Measurements from ENCODE around the gene KRTAP5-7. TPM values are rescaled to one million over a fixed set of nuclear protein-coding genes. Genes with fewer than 3 reads are reported as not detected.

Gene KRTAP5-7
- total and polyA plus RNA-seq, 4 donors: 0.19 TPM; not detected in 3

DNA sequence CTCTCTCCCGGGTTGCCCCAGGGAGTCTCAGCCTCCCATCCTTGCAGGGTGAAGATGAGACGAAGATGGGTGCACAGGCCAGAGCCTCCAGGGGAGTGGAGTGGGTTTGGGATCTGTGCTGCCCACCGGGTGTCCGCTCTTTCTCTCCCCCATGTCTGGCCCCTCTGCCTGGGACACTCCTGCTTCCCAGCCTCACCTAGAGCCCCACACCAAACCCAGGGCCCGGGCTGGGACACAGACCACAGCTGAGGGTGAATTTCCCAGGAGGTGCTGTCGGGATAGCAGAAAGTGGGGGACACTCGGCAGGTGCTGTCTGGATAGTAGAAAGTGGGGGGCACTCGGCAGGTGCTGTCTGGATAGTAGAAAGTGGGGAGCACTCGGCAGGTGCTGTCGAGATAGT is 25.0 kb upstream of the KRTAP5-7 start:
- Histone ChIP-seq H3K4me3 (ENCODE audit: low read depth in 1 of 3, low read length in 3 of 3) (no peak overlapping the region), H3K36me3 (ENCODE audit: control insufficient read depth in 4 of 4, insufficient read depth in 3 of 4, low read depth in 1 of 4, low read length in 3 of 4) (peaks cover 3 to 34% (median 19%) of the 10 kb centered on the region in 4 donors), H3K4me1 (ENCODE audit: control insufficient read depth in 4 of 4, insufficient read depth in 4 of 4, low read length in 3 of 4) (peaks cover 0 to 10% (median 1%) of the 10 kb centered on the region in 4 donors), H3K27me3 (ENCODE audit: control insufficient read depth in 4 of 4, insufficient read depth in 4 of 4, low read length in 3 of 4) (no peaks in the 10 kb centered on the region), H3K9me3 (ENCODE audit: control insufficient read depth in 4 of 4, low read length in 3 of 4) (no peaks in the 10 kb centered on the region), H3K9ac (ENCODE audit: low read depth in 1 of 2, low read length in 2 of 2) (no peak overlapping the region), H3K27ac (ENCODE audit: low read depth in 1 of 2, low read length in 2 of 2) (no peak overlapping the region)
- 97% methylated on average over 10 of the region's 10 CpGs for WGBS
- no peak for DNase-seq (ENCODE audit: low spot score)
- no peak for TF ChIP-seq HNF4G (IDR thresholded peaks at IDR 0.05)

DNA sequence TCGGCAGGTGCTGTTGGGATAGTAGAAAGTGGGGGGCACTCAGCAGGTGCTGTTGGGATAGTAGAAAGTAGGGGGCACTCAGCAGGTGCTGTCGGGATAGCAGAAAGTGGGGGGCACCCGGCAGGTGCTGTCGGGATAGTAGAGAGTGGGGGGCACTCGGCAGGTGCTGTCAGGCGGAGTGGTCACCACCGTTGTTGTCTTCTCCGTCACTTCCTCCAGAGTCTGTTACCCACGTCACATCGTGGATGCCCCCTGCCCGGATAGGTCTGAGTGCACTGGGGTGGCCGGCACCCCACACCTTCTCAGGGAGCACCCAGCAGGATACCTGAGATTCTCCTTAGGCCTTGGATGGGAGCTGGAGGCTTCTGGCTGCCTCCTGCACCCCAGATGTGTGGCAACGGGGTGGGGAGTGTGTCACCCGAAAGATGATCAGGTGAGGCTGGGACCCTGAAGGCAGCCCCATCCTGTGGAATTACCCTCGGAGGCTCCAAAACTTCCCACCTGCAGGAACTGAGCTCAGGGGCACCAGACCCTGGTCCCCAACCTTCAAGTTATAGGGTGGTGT is 24.1 kb upstream of the KRTAP5-7 start:
- WGBS: 96% methylated on average over 15 of the region's 15 CpGs
- H3K36me3 ChIP-seq (ENCODE audit: control insufficient read depth in 4 of 4, insufficient read depth in 3 of 4, low read depth in 1 of 4, low read length in 3 of 4): peaks cover 3 to 25% (median 12%) of the 10 kb centered on the region in 4 donors
- no peak overlapping the region for H3K27ac ChIP-seq (ENCODE audit: low read depth in 1 of 2, low read length in 2 of 2)

DNA sequence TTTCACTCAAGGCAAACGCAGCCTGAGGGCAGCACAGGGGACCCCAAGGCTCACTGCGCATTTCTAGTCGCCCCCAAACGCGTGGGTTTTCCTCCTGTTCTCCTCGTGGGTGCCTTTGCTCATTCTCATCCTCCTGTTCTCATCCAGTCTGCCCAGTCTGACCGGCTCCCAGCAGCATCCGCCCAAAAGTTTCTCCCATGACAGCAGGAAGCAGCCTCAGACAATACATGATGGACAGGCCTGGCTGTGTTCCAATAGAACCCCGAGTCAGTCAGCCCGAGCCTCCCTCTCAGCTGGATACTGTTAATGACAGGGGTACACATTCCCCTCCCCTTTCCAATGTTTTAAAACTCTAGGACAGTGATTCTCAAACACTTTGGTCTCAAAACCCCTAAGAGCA is 22.5 kb upstream of the KRTAP5-7 start:
- no peaks in the 10 kb centered on the region for H3K9me3 ChIP-seq (ENCODE audit: control insufficient read depth in 4 of 4, low read length in 3 of 4)
- H3K4me1 ChIP-seq (ENCODE audit: control insufficient read depth in 4 of 4, insufficient read depth in 4 of 4, low read length in 3 of 4): peaks cover 0 to 10% (median 1%) of the 10 kb centered on the region in 4 donors
- no peak for TF ChIP-seq HNF4A (conservative IDR thresholded peaks at IDR 0.05)
- no peaks in the 10 kb centered on the region for H3K27me3 ChIP-seq (ENCODE audit: control insufficient read depth in 4 of 4, insufficient read depth in 4 of 4, low read length in 3 of 4)
- no peak for DNase-seq (ENCODE audit: low spot score)
- H3K4me3 ChIP-seq (ENCODE audit: low read depth in 1 of 3, low read length in 3 of 3): no peak overlapping the region
- 81% methylated on average over 10 of the region's 10 CpGs for WGBS
- peaks cover 2 to 10% (median 3%) of the 10 kb centered on the region in 4 donors for H3K36me3 ChIP-seq (ENCODE audit: control insufficient read depth in 4 of 4, insufficient read depth in 3 of 4, low read depth in 1 of 4, low read length in 3 of 4)
- no peak overlapping the region for H3K9ac ChIP-seq (ENCODE audit: low read depth in 1 of 2, low read length in 2 of 2)
- H3K27ac ChIP-seq (ENCODE audit: low read depth in 1 of 2, low read length in 2 of 2): no peak overlapping the region

More for the DNA sequence above, 24.1 kb upstream of the KRTAP5-7 start:
- no peak overlapping the region for H3K4me3 ChIP-seq (ENCODE audit: low read depth in 1 of 3, low read length in 3 of 3)
- H3K27me3 ChIP-seq (ENCODE audit: control insufficient read depth in 4 of 4, insufficient read depth in 4 of 4, low read length in 3 of 4): no peaks in the 10 kb centered on the region
- DNase-seq (ENCODE audit: low spot score): no peak
- H3K4me1 ChIP-seq (ENCODE audit: control insufficient read depth in 4 of 4, insufficient read depth in 4 of 4, low read length in 3 of 4): peaks cover 0 to 10% (median 1%) of the 10 kb centered on the region in 4 donors
- TF ChIP-seq FOXA2 (IDR thresholded peaks at IDR 0.05): no peak
- no peak for TF ChIP-seq TAF1 (conservative IDR thresholded peaks at IDR 0.05)
- H3K9ac ChIP-seq (ENCODE audit: low read depth in 1 of 2, low read length in 2 of 2): no peak overlapping the region
- H3K9me3 ChIP-seq (ENCODE audit: control insufficient read depth in 4 of 4, low read length in 3 of 4): no peaks in the 10 kb centered on the region

DNA sequence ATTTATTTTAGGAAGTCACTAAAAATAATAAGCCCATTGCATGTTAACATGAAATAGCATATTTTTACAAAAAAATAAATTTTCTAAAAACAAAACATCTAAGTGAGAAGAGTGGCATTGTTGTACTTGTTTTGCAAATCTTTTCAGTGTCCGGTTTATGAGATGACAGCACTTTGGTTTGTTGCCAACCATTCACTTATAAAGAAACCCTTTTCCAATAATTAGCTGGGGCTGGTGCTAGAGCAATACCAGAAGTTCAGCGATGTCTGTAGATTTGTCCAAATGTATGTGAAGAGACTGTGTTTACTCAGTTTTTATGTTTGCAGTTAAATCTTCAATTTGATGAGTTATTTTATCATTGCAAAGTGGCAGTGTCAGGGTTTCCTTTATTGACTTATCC is 22.1 kb upstream of the KRTAP5-7 start:
- WGBS: 79% methylated on average over 2 of the region's 2 CpGs
- H3K9ac ChIP-seq (ENCODE audit: low read depth in 1 of 2, low read length in 2 of 2): no peak overlapping the region
- no peak for DNase-seq (ENCODE audit: low spot score)
- H3K36me3 ChIP-seq (ENCODE audit: control insufficient read depth in 4 of 4, insufficient read depth in 3 of 4, low read depth in 1 of 4, low read length in 3 of 4): peaks cover 2 to 10% (median 3%) of the 10 kb centered on the region in 4 donors
- no peak overlapping the region for H3K4me3 ChIP-seq (ENCODE audit: low read depth in 1 of 3, low read length in 3 of 3)
- H3K27me3 ChIP-seq (ENCODE audit: control insufficient read depth in 4 of 4, insufficient read depth in 4 of 4, low read length in 3 of 4): no peaks in the 10 kb centered on the region
- H3K27ac ChIP-seq (ENCODE audit: low read depth in 1 of 2, low read length in 2 of 2): no peak overlapping the region
- H3K9me3 ChIP-seq (ENCODE audit: control insufficient read depth in 4 of 4, low read length in 3 of 4): no peaks in the 10 kb centered on the region
- peaks cover 0 to 10% (median 1%) of the 10 kb centered on the region in 4 donors for H3K4me1 ChIP-seq (ENCODE audit: control insufficient read depth in 4 of 4, insufficient read depth in 4 of 4, low read length in 3 of 4)
- no peak for TF ChIP-seq EGR1 (IDR thresholded peaks at IDR 0.05; ENCODE audit: low read depth in 2 of 2)
- TF ChIP-seq, protein P1, sequence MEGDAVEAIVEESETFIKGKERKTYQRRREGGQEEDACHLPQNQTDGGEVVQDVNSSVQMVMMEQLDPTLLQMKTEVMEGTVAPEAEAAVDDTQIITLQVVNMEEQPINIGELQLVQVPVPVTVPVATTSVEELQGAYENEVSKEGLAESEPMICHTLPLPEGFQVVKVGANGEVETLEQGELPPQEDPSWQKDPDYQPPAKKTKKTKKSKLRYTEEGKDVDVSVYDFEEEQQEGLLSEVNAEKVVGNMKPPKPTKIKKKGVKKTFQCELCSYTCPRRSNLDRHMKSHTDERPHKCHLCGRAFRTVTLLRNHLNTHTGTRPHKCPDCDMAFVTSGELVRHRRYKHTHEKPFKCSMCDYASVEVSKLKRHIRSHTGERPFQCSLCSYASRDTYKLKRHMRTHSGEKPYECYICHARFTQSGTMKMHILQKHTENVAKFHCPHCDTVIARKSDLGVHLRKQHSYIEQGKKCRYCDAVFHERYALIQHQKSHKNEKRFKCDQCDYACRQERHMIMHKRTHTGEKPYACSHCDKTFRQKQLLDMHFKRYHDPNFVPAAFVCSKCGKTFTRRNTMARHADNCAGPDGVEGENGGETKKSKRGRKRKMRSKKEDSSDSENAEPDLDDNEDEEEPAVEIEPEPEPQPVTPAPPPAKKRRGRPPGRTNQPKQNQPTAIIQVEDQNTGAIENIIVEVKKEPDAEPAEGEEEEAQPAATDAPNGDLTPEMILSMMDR (IDR thresholded peaks at IDR 0.05; ENCODE audit: low read depth, low read length, missing input control): no peak
- no peak for TF ChIP-seq SP1 (IDR thresholded peaks at IDR 0.05)
- TF ChIP-seq, protein P2, sequence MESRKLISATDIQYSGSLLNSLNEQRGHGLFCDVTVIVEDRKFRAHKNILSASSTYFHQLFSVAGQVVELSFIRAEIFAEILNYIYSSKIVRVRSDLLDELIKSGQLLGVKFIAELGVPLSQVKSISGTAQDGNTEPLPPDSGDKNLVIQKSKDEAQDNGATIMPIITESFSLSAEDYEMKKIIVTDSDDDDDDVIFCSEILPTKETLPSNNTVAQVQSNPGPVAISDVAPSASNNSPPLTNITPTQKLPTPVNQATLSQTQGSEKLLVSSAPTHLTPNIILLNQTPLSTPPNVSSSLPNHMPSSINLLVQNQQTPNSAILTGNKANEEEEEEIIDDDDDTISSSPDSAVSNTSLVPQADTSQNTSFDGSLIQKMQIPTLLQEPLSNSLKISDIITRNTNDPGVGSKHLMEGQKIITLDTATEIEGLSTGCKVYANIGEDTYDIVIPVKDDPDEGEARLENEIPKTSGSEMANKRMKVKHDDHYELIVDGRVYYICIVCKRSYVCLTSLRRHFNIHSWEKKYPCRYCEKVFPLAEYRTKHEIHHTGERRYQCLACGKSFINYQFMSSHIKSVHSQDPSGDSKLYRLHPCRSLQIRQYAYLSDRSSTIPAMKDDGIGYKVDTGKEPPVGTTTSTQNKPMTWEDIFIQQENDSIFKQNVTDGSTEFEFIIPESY (IDR thresholded peaks at IDR 0.05): no peak
- TF ChIP-seq RAD21 (IDR thresholded peaks at IDR 0.05): no peak
- TF ChIP-seq JUND (IDR thresholded peaks at IDR 0.05): no peak
- TF ChIP-seq, protein P3, sequence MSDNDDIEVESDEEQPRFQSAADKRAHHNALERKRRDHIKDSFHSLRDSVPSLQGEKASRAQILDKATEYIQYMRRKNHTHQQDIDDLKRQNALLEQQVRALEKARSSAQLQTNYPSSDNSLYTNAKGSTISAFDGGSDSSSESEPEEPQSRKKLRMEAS (IDR thresholded peaks at IDR 0.05): no peak
- TF ChIP-seq HNF4A (conservative IDR thresholded peaks at IDR 0.05): no peak
- no peak for TF ChIP-seq FOXA1 (IDR thresholded peaks at IDR 0.05)
- no peak for TF ChIP-seq GABPA (IDR thresholded peaks at IDR 0.05 in 1 of 2, conservative IDR thresholded peaks at IDR 0.05 in 1 of 2)
- no peak for TF ChIP-seq RXRA (IDR thresholded peaks at IDR 0.05)
- TF ChIP-seq TAF1 (conservative IDR thresholded peaks at IDR 0.05): no peak
- no peak for TF ChIP-seq NR2F2 (IDR thresholded peaks at IDR 0.05)
- TF ChIP-seq, protein P4, sequence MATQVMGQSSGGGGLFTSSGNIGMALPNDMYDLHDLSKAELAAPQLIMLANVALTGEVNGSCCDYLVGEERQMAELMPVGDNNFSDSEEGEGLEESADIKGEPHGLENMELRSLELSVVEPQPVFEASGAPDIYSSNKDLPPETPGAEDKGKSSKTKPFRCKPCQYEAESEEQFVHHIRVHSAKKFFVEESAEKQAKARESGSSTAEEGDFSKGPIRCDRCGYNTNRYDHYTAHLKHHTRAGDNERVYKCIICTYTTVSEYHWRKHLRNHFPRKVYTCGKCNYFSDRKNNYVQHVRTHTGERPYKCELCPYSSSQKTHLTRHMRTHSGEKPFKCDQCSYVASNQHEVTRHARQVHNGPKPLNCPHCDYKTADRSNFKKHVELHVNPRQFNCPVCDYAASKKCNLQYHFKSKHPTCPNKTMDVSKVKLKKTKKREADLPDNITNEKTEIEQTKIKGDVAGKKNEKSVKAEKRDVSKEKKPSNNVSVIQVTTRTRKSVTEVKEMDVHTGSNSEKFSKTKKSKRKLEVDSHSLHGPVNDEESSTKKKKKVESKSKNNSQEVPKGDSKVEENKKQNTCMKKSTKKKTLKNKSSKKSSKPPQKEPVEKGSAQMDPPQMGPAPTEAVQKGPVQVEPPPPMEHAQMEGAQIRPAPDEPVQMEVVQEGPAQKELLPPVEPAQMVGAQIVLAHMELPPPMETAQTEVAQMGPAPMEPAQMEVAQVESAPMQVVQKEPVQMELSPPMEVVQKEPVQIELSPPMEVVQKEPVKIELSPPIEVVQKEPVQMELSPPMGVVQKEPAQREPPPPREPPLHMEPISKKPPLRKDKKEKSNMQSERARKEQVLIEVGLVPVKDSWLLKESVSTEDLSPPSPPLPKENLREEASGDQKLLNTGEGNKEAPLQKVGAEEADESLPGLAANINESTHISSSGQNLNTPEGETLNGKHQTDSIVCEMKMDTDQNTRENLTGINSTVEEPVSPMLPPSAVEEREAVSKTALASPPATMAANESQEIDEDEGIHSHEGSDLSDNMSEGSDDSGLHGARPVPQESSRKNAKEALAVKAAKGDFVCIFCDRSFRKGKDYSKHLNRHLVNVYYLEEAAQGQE (IDR thresholded peaks at IDR 0.05): no peak
- TF ChIP-seq FOXA2 (IDR thresholded peaks at IDR 0.05): no peak
- no peak for TF ChIP-seq YY1 (IDR thresholded peaks at IDR 0.05)
